Measurements from ENCODE around the gene TMED9.

DNA sequence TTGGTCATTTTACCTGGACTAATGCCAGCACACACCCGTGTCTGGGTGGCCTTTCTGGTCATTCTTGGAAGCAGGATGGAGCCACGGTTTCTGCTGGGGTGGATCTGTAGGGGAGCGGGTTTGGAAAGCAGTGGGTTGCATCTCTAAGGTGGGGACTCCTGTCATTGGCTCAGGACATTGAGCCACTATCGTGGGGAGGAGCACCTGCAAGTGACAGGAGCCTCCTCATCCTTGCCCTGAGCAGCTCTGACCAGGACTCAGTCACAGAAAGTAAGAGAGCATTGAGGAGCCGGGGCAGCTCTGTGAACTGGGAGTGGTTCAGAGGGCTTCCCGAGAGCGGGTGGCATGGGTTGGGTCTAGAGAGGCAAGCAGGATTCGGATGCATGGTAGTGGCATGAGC, 11.6 kb downstream of the TMED9 start:
- TF ChIP-seq POLR2A (conservative IDR thresholded peaks at IDR 0.05) (no peak), SETDB1 (IDR thresholded peaks at IDR 0.05; ENCODE audit: low read length) (no peak), TEAD4 (IDR thresholded peaks at IDR 0.05; ENCODE audit: low read length) (no peak), TEAD4 (CRISPR knock-in tag; IDR thresholded peaks at IDR 0.05; ENCODE audit: borderline replicate concordance) (no peak), NRF1 (conservative IDR thresholded peaks at IDR 0.05 in 1 of 2, IDR thresholded peaks at IDR 0.05 in 1 of 2) (no peak), ZBTB1 (CRISPR knock-in tag; IDR thresholded peaks at IDR 0.05; ENCODE audit: borderline replicate concordance, low read depth) (no peak), NR2F6 (CRISPR knock-in tag; IDR thresholded peaks at IDR 0.05) (no peak), ZNF253 (CRISPR knock-in tag; conservative IDR thresholded peaks at IDR 0.05) (no peak)
- TF ChIP-seq, protein P1, sequence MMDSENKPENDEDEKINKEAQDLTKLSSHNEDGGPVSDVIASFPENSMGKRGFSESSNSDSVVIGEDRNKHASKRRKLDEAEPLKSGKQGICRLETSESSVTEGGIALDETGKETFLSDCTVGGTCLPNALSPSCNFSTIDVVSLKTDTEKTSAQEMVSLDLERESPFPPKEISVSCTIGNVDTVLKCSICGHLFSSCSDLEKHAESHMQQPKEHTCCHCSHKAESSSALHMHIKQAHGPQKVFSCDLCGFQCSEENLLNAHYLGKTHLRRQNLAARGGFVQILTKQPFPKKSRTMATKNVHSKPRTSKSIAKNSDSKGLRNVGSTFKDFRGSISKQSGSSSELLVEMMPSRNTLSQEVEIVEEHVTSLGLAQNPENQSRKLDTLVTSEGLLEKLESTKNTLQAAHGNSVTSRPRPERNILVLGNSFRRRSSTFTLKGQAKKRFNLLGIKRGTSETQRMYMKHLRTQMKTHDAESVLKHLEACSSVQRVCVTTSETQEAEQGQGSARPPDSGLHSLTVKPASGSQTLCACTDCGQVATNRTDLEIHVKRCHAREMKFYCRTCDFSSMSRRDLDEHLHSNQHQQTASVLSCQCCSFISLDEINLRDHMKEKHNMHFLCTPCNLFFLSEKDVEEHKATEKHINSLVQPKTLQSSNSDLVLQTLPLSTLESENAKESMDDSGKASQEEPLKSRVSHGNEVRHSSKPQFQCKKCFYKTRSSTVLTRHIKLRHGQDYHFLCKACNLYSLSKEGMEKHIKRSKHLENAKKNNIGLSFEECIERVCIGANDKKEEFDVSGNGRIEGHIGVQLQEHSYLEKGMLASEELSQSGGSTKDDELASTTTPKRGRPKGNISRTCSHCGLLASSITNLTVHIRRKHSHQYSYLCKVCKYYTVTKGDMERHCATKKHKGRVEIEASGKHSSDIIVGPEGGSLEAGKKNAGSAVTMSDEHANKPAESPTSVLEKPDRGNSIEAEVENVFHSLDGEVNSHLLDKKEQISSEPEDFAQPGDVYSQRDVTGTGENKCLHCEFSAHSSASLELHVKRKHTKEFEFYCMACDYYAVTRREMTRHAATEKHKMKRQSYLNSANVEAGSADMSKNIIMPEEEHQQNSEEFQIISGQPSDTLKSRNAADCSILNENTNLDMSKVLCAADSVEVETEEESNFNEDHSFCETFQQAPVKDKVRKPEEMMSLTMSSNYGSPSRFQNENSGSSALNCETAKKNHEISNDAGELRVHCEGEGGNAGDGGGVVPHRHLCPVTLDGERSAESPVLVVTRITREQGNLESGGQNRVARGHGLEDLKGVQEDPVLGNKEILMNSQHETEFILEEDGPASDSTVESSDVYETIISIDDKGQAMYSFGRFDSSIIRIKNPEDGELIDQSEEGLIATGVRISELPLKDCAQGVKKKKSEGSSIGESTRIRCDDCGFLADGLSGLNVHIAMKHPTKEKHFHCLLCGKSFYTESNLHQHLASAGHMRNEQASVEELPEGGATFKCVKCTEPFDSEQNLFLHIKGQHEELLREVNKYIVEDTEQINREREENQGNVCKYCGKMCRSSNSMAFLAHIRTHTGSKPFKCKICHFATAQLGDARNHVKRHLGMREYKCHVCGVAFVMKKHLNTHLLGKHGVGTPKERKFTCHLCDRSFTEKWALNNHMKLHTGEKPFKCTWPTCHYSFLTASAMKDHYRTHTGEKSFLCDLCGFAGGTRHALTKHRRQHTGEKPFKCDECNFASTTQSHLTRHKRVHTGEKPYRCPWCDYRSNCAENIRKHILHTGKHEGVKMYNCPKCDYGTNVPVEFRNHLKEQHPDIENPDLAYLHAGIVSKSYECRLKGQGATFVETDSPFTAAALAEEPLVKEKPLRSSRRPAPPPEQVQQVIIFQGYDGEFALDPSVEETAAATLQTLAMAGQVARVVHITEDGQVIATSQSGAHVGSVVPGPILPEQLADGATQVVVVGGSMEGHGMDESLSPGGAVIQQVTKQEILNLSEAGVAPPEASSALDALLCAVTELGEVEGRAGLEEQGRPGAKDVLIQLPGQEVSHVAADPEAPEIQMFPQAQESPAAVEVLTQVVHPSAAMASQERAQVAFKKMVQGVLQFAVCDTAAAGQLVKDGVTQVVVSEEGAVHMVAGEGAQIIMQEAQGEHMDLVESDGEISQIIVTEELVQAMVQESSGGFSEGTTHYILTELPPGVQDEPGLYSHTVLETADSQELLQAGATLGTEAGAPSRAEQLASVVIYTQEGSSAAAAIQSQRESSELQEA (IDR thresholded peaks at IDR 0.05; ENCODE audit: low read depth) = no peak
- TF ChIP-seq, protein P2, sequence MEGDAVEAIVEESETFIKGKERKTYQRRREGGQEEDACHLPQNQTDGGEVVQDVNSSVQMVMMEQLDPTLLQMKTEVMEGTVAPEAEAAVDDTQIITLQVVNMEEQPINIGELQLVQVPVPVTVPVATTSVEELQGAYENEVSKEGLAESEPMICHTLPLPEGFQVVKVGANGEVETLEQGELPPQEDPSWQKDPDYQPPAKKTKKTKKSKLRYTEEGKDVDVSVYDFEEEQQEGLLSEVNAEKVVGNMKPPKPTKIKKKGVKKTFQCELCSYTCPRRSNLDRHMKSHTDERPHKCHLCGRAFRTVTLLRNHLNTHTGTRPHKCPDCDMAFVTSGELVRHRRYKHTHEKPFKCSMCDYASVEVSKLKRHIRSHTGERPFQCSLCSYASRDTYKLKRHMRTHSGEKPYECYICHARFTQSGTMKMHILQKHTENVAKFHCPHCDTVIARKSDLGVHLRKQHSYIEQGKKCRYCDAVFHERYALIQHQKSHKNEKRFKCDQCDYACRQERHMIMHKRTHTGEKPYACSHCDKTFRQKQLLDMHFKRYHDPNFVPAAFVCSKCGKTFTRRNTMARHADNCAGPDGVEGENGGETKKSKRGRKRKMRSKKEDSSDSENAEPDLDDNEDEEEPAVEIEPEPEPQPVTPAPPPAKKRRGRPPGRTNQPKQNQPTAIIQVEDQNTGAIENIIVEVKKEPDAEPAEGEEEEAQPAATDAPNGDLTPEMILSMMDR (IDR thresholded peaks at IDR 0.05 in 2 of 3, conservative IDR thresholded peaks at IDR 0.05 in 1 of 3; ENCODE audit: insufficient read depth in 2 of 3, low read depth in 1 of 3, low read length in 3 of 3) = no peak
- TF ChIP-seq, protein P3, sequence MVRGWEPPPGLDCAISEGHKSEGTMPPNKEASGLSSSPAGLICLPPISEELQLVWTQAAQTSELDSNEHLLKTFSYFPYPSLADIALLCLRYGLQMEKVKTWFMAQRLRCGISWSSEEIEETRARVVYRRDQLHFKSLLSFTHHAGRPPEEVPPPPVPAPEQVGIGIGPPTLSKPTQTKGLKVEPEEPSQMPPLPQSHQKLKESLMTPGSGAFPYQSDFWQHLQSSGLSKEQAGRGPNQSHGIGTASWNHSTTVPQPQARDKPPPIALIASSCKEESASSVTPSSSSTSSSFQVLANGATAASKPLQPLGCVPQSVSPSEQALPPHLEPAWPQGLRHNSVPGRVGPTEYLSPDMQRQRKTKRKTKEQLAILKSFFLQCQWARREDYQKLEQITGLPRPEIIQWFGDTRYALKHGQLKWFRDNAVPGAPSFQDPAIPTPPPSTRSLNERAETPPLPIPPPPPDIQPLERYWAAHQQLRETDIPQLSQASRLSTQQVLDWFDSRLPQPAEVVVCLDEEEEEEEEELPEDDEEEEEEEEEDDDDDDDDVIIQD (CRISPR knock-in tag; IDR thresholded peaks at IDR 0.05) = no peak

All from K562 (cell line).